ENCODE data around the gene C17orf75.

DNA sequence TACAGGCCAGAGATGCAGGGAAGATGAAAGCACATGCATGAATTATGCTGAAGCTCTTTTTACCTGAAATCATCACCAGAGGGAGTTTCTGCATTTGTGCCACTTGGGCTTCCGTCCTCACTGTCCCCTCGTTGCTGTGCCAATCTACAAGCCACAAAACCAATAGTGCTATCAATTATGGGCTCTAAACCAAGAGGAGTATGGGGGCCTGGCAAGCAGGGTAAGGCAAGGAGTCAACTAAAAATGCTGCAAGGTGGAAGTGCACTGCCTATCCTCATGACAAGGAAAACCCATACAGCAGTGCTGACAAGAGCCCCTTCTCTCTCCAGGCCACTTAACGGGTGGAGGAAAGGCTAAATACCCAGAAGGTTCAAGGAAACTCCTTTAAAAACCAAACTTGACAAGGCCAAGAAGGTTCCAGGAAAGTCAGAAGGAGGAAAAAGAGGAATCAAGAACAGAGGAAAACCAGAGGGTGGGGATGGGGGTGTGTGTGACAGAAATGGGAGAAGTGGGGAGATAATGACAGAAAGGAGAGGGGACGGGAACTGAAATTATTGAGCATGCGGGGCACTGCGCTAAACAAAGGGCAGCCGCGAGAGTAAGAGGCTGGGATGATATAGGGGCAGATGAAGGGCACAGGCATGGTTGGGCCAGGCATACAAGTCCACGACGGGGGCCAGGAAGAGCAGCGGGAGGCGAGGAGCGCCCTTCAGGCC, 674 bp downstream of the C17orf75 start:
- no peak for TF ChIP-seq EZH2 (IDR thresholded peaks at IDR 0.05; ENCODE audit: borderline replicate concordance)
- TF ChIP-seq, protein P1, sequence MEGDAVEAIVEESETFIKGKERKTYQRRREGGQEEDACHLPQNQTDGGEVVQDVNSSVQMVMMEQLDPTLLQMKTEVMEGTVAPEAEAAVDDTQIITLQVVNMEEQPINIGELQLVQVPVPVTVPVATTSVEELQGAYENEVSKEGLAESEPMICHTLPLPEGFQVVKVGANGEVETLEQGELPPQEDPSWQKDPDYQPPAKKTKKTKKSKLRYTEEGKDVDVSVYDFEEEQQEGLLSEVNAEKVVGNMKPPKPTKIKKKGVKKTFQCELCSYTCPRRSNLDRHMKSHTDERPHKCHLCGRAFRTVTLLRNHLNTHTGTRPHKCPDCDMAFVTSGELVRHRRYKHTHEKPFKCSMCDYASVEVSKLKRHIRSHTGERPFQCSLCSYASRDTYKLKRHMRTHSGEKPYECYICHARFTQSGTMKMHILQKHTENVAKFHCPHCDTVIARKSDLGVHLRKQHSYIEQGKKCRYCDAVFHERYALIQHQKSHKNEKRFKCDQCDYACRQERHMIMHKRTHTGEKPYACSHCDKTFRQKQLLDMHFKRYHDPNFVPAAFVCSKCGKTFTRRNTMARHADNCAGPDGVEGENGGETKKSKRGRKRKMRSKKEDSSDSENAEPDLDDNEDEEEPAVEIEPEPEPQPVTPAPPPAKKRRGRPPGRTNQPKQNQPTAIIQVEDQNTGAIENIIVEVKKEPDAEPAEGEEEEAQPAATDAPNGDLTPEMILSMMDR (IDR thresholded peaks at IDR 0.05; ENCODE audit: poor library complexity) = peak; percentile 20
